Measurements from ENCODE around the gene SRCIN1. TPM values are rescaled to one million over a fixed set of nuclear protein-coding genes. Genes with fewer than 3 reads are reported as not detected.

Gene SRCIN1
- total and polyA plus RNA-seq, 4 donors: 0.05 to 5.3 (median 2.7) TPM

- H3K9me3 ChIP-seq (ENCODE audit: control insufficient read depth in 4 of 4, low read length in 3 of 4): no peaks in the 10 kb centered on the region
- H3K27ac ChIP-seq (ENCODE audit: low read depth in 1 of 2, low read length in 2 of 2): no peak overlapping the region
- no peak overlapping the region for H3K4me3 ChIP-seq (ENCODE audit: low read depth in 1 of 3, low read length in 3 of 3)
- H3K27me3 ChIP-seq (ENCODE audit: control insufficient read depth in 4 of 4, insufficient read depth in 4 of 4, low read length in 3 of 4): peaks cover 0 to 2% (median 0%) of the 10 kb centered on the region in 4 donors
- TF ChIP-seq JUND (IDR thresholded peaks at IDR 0.05) (no peak), HNF4A (conservative IDR thresholded peaks at IDR 0.05) (no peak), GABPA (IDR thresholded peaks at IDR 0.05 in 1 of 2, conservative IDR thresholded peaks at IDR 0.05 in 1 of 2) (no peak)
- H3K4me1 ChIP-seq (ENCODE audit: control insufficient read depth in 4 of 4, insufficient read depth in 4 of 4, low read length in 3 of 4): peaks cover 4 to 15% (median 8%) of the 10 kb centered on the region in 4 donors
- no peak overlapping the region for H3K9ac ChIP-seq (ENCODE audit: low read depth in 1 of 2, low read length in 2 of 2)
- 69% methylated on average over 9 of the region's 9 CpGs for WGBS
- no peak for DNase-seq (ENCODE audit: low spot score)
- no peaks in the 10 kb centered on the region for H3K36me3 ChIP-seq (ENCODE audit: control insufficient read depth in 4 of 4, insufficient read depth in 3 of 4, low read depth in 1 of 4, low read length in 3 of 4)
Measured at GRCh38 chr17:38595892-38596291, 9.9 kb downstream of the SRCIN1 start.

- DNase-seq (ENCODE audit: low spot score): no peak
- TF ChIP-seq ATF3 (IDR thresholded peaks at IDR 0.05): no peak
- no peak for TF ChIP-seq JUND (IDR thresholded peaks at IDR 0.05)
- no peak for TF ChIP-seq RXRA (IDR thresholded peaks at IDR 0.05)
- 81% methylated on average over 13 of the region's 13 CpGs for WGBS
- Histone ChIP-seq H3K9ac (ENCODE audit: low read depth in 1 of 2, low read length in 2 of 2) (no peak overlapping the region), H3K27me3 (ENCODE audit: control insufficient read depth in 4 of 4, insufficient read depth in 4 of 4, low read length in 3 of 4) (peaks cover 0 to 2% (median 0%) of the 10 kb centered on the region in 4 donors), H3K36me3 (ENCODE audit: control insufficient read depth in 4 of 4, insufficient read depth in 3 of 4, low read depth in 1 of 4, low read length in 3 of 4) (no peaks in the 10 kb centered on the region), H3K9me3 (ENCODE audit: control insufficient read depth in 4 of 4, low read length in 3 of 4) (no peaks in the 10 kb centered on the region), H3K4me1 (ENCODE audit: control insufficient read depth in 4 of 4, insufficient read depth in 4 of 4, low read length in 3 of 4) (peaks cover 4 to 16% (median 8%) of the 10 kb centered on the region in 4 donors), H3K4me3 (ENCODE audit: low read depth in 1 of 3, low read length in 3 of 3) (no peak overlapping the region), H3K27ac (ENCODE audit: low read depth in 1 of 2, low read length in 2 of 2) (no peak overlapping the region)
Measured at GRCh38 chr17:38594152-38594551, 11.6 kb downstream of the SRCIN1 start.

GRCh38 chr17:38592487-38592886 lies 13.3 kb downstream of the SRCIN1 start:
- Histone ChIP-seq H3K27ac (ENCODE audit: low read depth in 1 of 2, low read length in 2 of 2) (no peak overlapping the region), H3K9me3 (ENCODE audit: control insufficient read depth in 4 of 4, low read length in 3 of 4) (no peaks in the 10 kb centered on the region), H3K27me3 (ENCODE audit: control insufficient read depth in 4 of 4, insufficient read depth in 4 of 4, low read length in 3 of 4) (peaks cover 0 to 2% (median 0%) of the 10 kb centered on the region in 4 donors), H3K4me3 (ENCODE audit: low read depth in 1 of 3, low read length in 3 of 3) (no peak overlapping the region), H3K9ac (ENCODE audit: low read depth in 1 of 2, low read length in 2 of 2) (no peak overlapping the region), H3K36me3 (ENCODE audit: control insufficient read depth in 4 of 4, insufficient read depth in 3 of 4, low read depth in 1 of 4, low read length in 3 of 4) (no peaks in the 10 kb centered on the region), H3K4me1 (ENCODE audit: control insufficient read depth in 4 of 4, insufficient read depth in 4 of 4, low read length in 3 of 4) (peaks cover 4 to 16% (median 8%) of the 10 kb centered on the region in 4 donors)
- TF ChIP-seq ATF3 (IDR thresholded peaks at IDR 0.05): no peak
- TF ChIP-seq HNF4G (IDR thresholded peaks at IDR 0.05): no peak
- TF ChIP-seq SP1 (IDR thresholded peaks at IDR 0.05): no peak
- TF ChIP-seq MAX (IDR thresholded peaks at IDR 0.05): no peak
- no peak for DNase-seq (ENCODE audit: low spot score)

GRCh38 chr17:38591759-38592241 lies 14.0 kb downstream of the SRCIN1 start:
- no peak overlapping the region for H3K9ac ChIP-seq (ENCODE audit: low read depth in 1 of 2, low read length in 2 of 2)

More at GRCh38 chr17:38591759-38592241, 14.0 kb downstream of the SRCIN1 start:
- H3K27me3 ChIP-seq (ENCODE audit: control insufficient read depth in 4 of 4, insufficient read depth in 4 of 4, low read length in 3 of 4): peaks cover 0 to 2% (median 0%) of the 10 kb centered on the region in 4 donors
- no peak overlapping the region for H3K4me3 ChIP-seq (ENCODE audit: low read depth in 1 of 3, low read length in 3 of 3)
- no peak overlapping the region for H3K27ac ChIP-seq (ENCODE audit: low read depth in 1 of 2, low read length in 2 of 2)
- no peak for DNase-seq (ENCODE audit: low spot score)
- peaks cover 4 to 16% (median 8%) of the 10 kb centered on the region in 4 donors for H3K4me1 ChIP-seq (ENCODE audit: control insufficient read depth in 4 of 4, insufficient read depth in 4 of 4, low read length in 3 of 4)
- no peaks in the 10 kb centered on the region for H3K36me3 ChIP-seq (ENCODE audit: control insufficient read depth in 4 of 4, insufficient read depth in 3 of 4, low read depth in 1 of 4, low read length in 3 of 4)
- 75% methylated on average over 5 of the region's 5 CpGs for WGBS
- TF ChIP-seq SP1 (IDR thresholded peaks at IDR 0.05): no peak
- TF ChIP-seq TAF1 (conservative IDR thresholded peaks at IDR 0.05): no peak
- no peak for TF ChIP-seq NR2F2 (IDR thresholded peaks at IDR 0.05)
- TF ChIP-seq RXRA (IDR thresholded peaks at IDR 0.05): no peak
- TF ChIP-seq FOXA1 (IDR thresholded peaks at IDR 0.05): no peak
- TF ChIP-seq CTCF (IDR thresholded peaks at IDR 0.05; ENCODE audit: low read depth, low read length, missing input control): no peak
- TF ChIP-seq YY1 (IDR thresholded peaks at IDR 0.05): no peak
- no peak for TF ChIP-seq HNF4A (conservative IDR thresholded peaks at IDR 0.05)
- TF ChIP-seq REST (IDR thresholded peaks at IDR 0.05): no peak
- no peaks in the 10 kb centered on the region for H3K9me3 ChIP-seq (ENCODE audit: control insufficient read depth in 4 of 4, low read length in 3 of 4)
